GM18519 (cell line): ENCODE measurements around the gene COQ3.
A peak's percentile ranks its signal among the peaks of the same experiment; 100 is the strongest.

ENCODE experiments used
- ATAC-seq: cut with Tn5 transposase; IDR thresholded peaks from one replicate; pipeline ENCODE4 v1.9.1; 2021; ENCODE audit warnings: mild to moderate bottlenecking, moderate library complexity; ENCODE audit not compliant: unreplicated experiment, low FRiP score

The COQ3 gene, protein sequence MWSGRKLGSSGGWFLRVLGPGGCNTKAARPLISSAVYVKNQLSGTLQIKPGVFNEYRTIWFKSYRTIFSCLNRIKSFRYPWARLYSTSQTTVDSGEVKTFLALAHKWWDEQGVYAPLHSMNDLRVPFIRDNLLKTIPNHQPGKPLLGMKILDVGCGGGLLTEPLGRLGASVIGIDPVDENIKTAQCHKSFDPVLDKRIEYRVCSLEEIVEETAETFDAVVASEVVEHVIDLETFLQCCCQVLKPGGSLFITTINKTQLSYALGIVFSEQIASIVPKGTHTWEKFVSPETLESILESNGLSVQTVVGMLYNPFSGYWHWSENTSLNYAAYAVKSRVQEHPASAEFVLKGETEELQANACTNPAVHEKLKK

GRCh38 chr6:99393698-99394531, at the start of gene COQ3:
COQ3 (minus strand) TSS chr6:99394195; CDS start chr6:99394179, 16 bp downstream.
- ATAC-seq, result peak; percentile 46

DNA sequence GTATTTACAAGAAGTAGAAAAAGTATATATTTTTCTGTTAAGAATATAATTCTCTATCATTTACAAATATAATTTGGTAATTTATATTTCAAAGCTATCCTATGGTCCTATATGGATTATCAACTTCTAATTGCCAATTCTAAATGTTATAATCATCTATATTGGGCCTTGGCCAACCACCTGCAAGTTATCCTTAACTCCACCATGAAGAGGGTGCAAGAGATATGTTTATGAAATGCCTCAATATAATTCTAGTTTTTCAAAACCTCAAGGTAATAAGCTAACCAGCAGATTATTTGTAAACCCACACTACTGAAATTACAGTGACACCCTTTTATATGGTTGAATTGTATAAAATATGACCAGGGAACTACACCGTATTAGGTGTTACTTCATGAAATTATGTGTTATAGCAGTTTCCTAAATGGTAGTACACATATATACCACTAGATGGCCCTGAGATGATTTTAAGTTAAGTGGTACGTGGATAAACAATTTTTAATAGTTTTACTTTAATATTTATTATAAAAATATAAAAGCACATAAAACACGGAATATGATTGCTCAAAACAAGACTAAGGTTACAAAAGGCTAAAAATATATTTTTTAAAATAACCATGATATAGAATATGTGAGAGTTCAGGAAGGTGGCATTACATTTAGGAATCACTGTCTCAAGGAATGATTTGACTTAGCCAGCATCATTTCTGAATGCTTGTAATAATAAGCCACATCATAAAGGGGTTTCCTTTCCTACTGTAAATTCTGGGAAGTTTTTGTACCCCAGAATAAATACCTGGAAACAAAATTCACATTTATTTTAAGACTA, 40.9 kb upstream of the COQ3 start:
- ATAC-seq, result peak; percentile 75

- no peak for ATAC-seq
These were observed 38.9 kb upstream of the COQ3 start for GRCh38 chr6:99432877-99433276.

GRCh38 chr6:99431901-99432300, 37.9 kb upstream of the COQ3 start:
- no peak for ATAC-seq

- no peak for ATAC-seq
These were observed 34.0 kb upstream of the COQ3 start for GRCh38 chr6:99427988-99428387.

DNA sequence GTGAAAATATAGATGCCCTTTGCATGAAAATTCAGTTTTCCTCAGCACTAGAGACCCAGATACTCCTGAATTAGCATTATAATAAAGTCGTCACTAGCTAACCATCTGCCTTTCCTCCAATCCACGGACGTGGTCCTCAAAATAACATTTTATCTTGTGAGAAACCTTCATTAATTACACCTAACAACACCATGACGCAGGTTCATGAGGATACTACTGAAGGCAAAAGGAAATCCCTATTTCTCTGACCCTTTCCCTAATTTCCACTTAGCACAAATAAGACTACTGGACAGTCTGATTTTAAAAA, 32.4 kb upstream of the COQ3 start:
- no peak for ATAC-seq

DNA sequence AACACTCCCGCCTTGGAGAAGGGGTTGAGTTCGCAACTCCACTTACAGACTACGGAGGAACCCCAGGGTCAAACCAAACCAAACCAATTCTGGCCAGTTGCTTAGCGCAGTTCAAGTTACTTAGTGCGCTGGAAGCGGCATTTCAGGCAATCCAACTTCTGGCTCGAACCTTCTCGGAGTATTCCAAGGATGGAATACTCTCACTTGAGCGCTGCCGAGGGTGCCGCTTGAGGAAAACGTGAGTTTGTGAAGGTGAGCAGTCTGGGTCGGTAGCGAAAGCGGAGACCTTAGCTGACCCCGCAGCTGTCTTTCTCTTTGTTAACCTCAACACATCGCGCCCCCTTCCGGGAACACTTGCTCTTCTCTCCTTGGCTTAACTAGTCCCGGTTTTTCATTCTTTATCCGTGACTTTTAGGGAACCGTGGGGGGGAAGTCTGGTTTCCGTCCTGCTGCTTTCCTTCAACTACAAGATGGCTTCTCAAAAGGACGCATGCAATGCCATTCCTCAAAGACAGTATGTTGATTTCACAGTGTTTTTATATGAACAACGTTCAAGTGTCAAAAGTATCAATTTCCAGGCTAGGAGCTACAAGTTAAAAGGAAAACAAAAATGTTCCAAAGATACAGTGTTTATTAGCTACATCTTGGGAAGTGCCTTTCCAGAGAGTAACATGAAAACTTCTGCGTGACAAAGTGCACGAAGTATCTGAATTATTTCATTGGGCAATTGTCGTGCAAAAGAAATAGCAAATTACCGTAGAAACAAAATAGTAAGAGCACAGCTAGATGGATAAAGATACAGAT, 31.9 kb upstream of the COQ3 start:
- ATAC-seq, result peak; percentile 34

GRCh38 chr6:99424761-99425646, 31.0 kb upstream of the COQ3 start, which contains the start of gene PNISR:
PNISR (minus strand) TSS chr6:99425308; CDS start chr6:99414659, 10,649 bp downstream.
- ATAC-seq, result peak; percentile 87

GRCh38 chr6:99424022-99424421, 30.0 kb upstream of the COQ3 start:
- no peak for ATAC-seq

- no peak for ATAC-seq
These were observed 28.9 kb upstream of the COQ3 start for GRCh38 chr6:99422912-99423311.

DNA sequence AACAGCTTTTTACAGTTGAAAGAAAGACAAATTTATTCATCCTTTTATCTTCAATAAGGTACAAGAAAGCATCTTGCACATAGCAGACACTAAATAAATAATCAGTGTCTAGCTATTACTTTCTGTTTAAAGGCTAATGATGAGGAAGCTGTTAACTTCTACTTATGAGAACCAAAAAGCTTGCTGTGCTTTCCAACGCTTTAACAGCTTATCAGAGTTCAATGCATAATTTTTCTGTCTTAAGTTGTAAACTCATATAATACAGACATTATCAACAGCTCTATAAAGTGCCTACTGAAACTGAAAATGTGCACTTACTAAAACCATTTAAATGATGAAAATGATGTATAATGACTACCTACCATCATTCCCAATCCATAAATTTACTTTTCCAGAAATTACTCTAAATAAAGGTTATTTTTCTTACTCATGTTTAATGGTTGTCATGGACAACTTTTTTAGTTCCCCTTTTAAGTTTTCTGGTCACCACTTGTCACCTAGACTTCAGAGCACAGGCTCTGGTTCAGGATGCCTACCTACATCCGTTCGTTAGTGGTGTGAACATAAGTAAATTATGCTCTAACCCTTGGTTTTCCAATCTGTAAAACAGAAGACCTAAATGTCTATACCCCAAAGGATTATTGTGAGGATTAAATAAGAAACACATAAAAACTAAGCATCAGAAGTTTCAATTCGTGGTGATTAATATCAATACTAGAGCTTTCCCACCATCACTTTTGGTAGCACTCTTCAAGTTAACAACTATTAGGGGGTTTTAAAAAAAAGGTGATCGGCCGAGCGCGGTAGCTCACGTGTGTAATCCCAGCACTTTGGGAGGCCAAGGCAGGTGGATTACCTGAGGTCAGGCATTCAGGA, 23.1 kb upstream of the COQ3 start:
- ATAC-seq, result peak; percentile 87

DNA sequence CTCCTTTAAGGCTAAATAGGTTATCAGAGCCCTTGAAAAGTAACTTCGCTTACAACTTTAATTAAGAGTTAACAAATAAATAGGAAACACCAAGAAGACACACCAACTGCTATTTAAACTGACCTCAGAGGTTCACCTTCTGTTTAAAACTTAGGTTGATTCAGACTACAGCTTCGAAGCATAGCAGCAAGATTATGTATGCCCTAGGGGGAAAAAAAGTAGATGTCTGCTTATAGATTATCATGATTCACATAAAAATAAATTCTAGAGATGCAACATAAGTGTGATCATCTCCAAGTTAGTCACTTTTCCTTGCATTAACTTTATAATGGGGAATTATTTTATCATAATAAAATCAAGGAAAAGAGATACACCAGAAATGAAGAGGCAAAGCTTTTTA, 22.2 kb upstream of the COQ3 start:
- no peak for ATAC-seq

GRCh38 chr6:99415446-99415845, 21.5 kb upstream of the COQ3 start:
- no peak for ATAC-seq

DNA sequence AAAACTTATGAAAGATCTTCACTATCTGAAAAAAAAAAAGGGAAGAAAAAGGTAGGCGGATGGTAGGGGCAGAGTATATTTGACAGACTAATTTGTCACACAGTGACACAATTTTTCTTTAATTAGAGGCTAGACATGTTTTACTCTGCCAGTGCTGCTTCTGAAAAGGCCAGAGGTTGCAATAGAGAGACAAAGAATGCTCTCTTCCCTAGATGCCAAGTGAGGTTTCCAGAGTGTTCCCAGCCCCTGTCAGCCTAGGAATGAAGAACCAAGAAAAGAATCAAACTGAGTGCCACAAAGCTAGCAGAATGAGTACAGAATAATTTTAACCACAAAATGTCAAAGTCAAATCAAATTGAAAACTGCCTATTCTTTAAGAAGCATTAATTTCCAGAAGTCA, 18.1 kb upstream of the COQ3 start:
- no peak for ATAC-seq

GRCh38 chr6:99409672-99410071, 15.7 kb upstream of the COQ3 start:
- no peak for ATAC-seq

DNA sequence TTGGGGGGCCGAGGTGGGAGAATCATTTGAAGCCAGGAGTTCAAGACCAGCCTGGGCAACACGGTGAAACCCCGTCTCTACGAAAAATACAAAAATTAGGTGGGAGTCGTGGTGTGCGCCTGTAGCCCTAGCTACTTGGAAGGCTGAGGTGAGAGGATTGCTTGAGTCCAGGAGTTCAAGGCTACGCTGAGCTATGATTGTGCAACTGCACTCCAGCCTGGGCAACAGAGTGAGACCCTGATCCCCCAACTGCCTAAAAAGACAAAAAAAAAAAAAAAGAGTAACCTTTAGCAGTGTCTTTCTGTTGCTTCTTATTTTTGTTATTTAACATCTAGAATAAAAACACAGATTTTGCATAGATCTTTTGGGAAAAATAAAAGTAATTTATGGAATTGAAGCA, 13.1 kb upstream of the COQ3 start:
- ATAC-seq, result no peak

GRCh38 chr6:99402448-99402847, 8.5 kb upstream of the COQ3 start:
- no peak for ATAC-seq

DNA sequence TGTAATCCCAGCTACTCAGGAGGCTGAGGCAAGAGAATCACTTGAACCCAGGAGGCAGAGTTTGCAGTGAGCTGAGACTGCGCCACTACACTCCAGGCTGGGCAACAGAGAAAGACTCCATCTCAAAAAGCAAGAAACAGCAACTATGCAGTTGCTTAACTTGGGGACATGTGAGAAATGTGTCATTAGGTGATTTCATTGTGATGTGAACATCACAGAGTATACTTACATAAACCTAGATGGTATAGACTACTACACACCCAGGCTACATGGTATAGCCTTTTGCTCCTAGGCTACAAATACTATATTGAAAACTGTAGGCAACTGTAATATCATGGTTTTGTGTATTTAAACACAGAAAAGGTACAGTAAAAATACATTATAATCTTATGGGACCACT, 3.3 kb upstream of the COQ3 start:
- no peak for ATAC-seq
